Hepatocyte (in vitro differentiated cells): ENCODE data around the gene ITGA8.

Experiments
- EZH2 ChIP-seq: fragments of 200-600 bp; sonication (generic); IDR thresholded peaks from 2 replicates; pipeline ENCODE4 v1.6.1; 2016; ENCODE audit warnings: antibody characterized with exemption, mild to moderate bottlenecking, borderline replicate concordance
- TF ChIP-seq, protein P1 (sequence below): fragments of 200-600 bp; sonication (generic); IDR thresholded peaks from 2 replicates; pipeline ENCODE4 v1.5.1; 2016; ENCODE audit warnings: antibody characterized with exemption, mild to moderate bottlenecking; ENCODE audit not compliant: poor library complexity

DNA sequence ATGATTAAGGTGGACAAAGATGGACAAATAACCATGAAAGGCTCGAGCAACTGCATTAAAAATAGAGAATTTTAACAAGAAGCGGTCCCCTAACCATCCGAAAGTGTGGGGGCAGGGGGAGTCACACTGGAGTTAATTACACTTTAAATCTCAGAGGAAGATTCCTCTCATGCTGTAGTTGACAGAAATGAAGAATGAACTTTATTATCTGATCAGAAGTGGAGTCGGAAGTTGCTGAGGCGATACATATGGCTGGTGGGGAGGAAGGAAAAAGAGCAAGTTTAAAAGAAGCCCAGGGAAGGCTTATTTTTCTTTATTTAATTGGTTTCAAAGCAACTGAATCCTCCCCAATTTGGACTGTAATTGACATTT, 246.3 kb downstream of the ITGA8 start:
- TF ChIP-seq, protein P1, sequence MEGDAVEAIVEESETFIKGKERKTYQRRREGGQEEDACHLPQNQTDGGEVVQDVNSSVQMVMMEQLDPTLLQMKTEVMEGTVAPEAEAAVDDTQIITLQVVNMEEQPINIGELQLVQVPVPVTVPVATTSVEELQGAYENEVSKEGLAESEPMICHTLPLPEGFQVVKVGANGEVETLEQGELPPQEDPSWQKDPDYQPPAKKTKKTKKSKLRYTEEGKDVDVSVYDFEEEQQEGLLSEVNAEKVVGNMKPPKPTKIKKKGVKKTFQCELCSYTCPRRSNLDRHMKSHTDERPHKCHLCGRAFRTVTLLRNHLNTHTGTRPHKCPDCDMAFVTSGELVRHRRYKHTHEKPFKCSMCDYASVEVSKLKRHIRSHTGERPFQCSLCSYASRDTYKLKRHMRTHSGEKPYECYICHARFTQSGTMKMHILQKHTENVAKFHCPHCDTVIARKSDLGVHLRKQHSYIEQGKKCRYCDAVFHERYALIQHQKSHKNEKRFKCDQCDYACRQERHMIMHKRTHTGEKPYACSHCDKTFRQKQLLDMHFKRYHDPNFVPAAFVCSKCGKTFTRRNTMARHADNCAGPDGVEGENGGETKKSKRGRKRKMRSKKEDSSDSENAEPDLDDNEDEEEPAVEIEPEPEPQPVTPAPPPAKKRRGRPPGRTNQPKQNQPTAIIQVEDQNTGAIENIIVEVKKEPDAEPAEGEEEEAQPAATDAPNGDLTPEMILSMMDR = no peak
- no peak for TF ChIP-seq EZH2
